Activated CD4-positive, alpha-beta T cell treated with anti-CD3 and anti-CD28 coated beads, Interleukin-2, amount 50 U/mL, for 4 hours (primary cell): Measurements from ENCODE around the gene CA10.

Experiments
- DNase-seq, 2 experiments: peaks; one replicate each; pipeline ENCODE4 v3.0.0-alpha.2; 2020

CA10 gene

GRCh38 chr17:51813140-51813783 lies 345.3 kb downstream of the CA10 start:
- DNase-seq: no peak

DNA sequence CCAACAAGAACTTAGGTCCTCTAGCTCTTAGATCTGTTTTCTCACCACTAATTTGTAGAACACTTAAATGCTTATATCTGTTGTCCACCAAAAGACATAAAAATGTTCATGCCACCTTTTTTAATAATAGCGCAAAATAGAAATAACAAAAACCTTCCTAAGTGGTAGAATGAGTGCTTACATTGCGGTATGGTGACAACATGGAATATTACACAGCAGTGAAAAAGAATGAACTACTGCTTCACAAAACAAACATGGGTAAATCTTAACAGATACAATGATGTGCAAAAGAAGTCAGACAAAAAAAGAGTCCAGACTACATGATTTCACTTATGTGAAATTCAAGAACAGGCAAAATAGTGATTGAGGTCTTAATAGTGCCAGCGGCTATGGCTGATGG lies 351.1 kb downstream of the CA10 start:
- no peak for DNase-seq

GRCh38 chr17:51805765-51806164 lies 352.7 kb downstream of the CA10 start:
- DNase-seq: no peak

DNA sequence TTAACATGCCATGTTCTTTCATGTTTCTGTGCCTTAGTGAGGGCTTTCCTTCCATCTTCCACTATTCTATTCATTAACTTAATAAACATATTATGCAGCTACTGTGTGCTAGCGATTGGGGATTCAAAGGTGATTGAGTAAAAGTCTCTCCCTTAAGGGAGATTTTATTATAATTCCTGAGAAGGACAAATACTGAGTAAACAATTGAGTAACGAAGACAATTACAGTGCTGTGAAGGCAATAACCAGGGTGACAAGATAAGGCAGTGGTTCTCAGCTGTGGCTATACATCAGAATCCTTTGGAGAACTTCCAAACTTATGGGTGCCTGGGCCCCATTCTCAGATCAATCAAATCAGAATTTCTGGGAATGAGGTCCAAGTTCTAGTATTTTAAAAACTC lies 353.3 kb downstream of the CA10 start:
- DNase-seq: no peak

GRCh38 chr17:51803161-51803560 lies 355.4 kb downstream of the CA10 start:
- no peak for DNase-seq

DNA sequence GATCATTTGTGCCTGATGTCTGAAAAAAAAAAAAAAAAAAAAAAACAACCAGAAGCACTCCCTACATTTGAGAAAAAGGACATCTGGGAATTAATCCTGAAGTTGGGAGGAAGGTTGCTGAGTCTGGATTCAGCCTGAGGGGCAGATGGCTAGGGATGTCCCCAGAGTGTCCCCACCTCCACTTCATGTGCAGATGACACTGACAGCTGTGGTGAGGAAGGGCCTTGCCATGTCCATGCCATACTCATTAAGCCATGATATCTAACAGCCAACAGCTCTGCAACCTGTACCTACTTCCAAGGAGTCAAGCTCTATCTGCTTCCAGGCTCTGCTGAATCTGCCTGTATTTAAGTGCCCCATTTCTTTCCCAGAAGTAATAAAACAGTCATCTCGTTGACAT lies 356.0 kb downstream of the CA10 start:
- DNase-seq: no peak

GRCh38 chr17:51801626-51802025 lies 356.9 kb downstream of the CA10 start:
- no peak for DNase-seq

DNA sequence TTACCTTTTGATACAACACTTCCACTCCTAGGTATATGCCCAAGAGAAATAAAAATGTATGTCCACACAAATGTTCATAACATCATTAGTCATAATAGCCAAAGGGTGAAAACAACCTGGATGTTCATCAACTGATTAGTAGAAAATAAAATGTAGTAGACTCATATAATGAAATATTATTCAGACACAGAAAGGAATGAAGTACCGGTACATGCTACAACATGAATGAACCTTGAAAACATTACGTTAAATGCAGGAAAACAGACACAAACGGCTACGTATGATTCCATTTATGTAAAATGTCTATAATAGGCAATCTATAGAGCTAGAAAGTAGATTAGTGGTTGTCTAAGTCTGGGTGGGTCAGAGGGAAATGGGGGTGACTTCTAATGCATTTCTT lies 358.5 kb downstream of the CA10 start:
- DNase-seq: no peak

GRCh38 chr17:51799240-51799639 lies 359.3 kb downstream of the CA10 start:
- no peak for DNase-seq

DNA sequence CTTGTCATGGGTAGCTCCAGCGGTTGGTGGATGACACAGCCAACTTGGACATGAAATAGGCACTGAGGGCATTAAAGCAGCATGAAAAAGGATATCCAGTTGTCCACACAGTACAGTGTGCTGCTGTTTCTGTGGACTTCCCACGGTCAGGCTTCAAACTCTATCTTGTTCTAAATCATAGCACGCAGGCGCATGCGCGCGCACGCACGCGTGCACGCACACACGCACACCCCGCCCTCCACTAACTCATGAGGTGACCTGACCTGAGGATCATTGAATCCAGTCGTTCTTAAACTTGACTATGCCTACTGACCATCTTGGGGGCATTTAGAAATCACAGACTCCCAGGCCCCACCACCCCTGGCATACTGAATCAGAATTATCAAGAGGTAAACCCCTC lies 361.4 kb downstream of the CA10 start:
- no peak for DNase-seq

- DNase-seq: no peak
Observed at GRCh38 chr17:51796026-51796425, 362.5 kb downstream of the CA10 start.

DNA sequence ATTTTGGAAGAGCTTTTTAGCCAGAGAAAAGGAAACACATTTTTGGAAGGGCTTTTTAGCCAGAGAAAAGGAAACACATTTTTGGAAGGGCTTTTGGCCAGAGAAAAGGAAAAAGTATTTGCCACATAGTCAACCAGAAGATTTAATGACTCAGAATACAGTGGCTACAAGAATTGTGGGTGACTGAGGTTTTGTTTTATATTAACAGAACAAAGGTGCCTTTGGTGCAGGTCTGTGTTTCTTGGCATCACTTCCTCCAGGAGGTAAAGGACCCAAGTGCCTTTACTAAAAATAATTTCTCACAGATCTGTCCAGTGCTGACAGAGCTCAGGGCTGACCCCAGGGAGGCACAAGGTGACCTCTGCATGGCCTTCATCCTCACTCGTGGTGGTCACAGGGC lies 363.1 kb downstream of the CA10 start:
- DNase-seq: no peak

- DNase-seq: no peak
Observed at GRCh38 chr17:51794466-51794865, 364.0 kb downstream of the CA10 start.

GRCh38 chr17:51793686-51794085 lies 364.8 kb downstream of the CA10 start:
- no peak for DNase-seq

DNA sequence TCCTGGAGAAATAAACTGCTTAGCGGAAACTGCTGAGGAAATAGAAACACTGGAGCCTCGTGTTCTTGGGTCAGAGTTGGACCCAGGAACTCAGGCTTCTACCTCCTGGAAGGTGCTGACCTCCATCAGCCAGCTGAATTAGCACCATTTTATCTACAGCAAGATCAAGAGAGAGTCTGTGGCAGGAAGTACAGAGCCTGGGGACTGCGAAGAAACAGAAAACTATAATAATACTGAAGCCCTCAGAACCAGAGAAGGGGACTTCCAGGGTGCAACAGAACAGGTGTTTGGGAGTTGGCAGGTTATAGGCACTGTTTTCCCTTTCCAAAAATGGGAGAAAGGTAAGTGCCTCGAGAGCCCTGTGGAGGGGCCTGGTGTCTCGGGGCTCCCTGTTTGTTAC lies 379.7 kb downstream of the CA10 start:
- no peak for DNase-seq

GRCh38 chr17:51770027-51770759 lies 388.3 kb downstream of the CA10 start:
- no peak for DNase-seq

DNA sequence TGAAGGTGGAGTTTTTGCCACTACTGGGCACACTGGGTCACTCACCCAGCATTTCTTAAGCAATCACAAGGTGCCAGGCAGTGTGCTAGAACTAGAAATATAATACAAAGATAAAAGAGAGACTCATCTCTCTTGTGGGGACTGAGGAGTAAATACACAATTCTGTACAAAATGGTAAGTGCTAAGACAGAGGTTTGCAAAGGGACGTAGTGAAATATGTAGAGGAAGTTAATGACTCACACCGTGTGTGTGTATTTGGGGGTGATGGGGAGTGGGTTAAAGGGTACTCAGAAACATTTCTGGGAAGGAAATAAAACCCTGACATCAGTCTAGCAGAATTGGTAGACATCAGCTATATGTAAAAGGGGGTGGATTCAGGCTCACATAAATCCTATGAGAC lies 389.3 kb downstream of the CA10 start:
- no peak for DNase-seq

GRCh38 chr17:51768706-51769105 lies 389.8 kb downstream of the CA10 start:
- no peak for DNase-seq

- no peak for DNase-seq
Observed at GRCh38 chr17:51767287-51767686, 391.2 kb downstream of the CA10 start.

GRCh38 chr17:51765282-51766135 lies 393.0 kb downstream of the CA10 start:
- no peak for DNase-seq

GRCh38 chr17:51764387-51764971 lies 394.0 kb downstream of the CA10 start:
- peak; percentile 6 to 10 for DNase-seq

DNA sequence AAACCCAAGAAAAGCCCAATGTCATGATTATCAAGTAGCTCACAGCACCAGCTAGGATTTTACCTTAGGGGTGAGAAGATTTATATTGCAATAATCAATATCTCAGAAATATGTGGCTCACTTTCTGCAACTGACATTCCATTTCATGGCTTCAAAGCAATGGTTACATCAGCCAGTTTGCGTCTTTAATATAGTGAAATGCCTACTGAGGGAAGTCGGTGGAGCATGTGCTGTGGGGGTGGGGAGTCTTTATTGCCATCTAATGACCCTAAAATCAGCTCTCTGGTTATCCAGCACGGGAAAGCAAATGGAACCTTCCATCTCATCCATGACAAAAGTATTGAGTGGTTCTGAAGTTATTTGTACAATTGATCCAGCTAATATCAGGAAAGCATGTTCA lies 395.5 kb downstream of the CA10 start:
- no peak for DNase-seq

DNA sequence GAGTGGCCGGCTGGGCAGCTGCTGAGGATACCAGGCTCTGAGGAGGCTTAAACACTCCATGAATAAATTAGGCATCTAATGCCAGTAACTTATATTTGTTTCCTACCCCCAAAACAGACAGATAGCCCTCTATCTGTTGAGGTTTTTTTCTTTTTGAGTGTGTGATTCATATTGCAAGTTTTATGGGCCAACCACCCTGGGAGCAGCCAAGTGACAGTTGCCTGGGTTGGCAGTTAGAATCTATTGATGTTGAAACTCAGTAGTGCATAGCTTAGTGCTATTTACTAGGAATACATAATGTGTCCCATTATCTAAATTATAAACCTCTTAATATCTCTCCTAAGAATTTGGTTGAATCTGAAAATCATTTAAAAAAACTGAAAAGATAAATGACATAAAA lies 397.4 kb downstream of the CA10 start:
- DNase-seq: no peak

DNA sequence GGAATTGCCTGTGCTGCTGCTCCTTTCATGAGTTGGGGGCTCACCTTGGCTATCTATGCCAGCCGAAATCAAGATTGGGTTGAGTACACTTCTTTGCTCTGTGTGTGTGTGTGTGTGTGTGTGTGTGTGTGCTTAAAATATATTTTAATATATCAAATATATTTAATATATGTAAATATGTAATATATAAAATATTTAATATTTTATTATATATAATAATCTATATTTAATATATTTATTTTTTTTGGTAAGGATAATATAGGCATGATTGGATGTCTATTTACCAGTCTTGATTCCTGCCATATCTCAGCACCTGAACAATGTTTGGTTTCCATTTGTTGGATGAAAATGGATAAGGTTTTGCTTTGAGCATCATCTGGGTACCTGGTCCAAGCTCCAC lies 399.3 kb downstream of the CA10 start:
- no peak for DNase-seq
